HepG2 (cell line): ENCODE measurements around the gene EMILIN1. TPM values are rescaled to one million over a fixed set of nuclear protein-coding genes. Genes with fewer than 3 reads are reported as not detected.
A peak's percentile ranks its signal among the peaks of the same experiment; 100 is the strongest.

Source experiments
- ARHGAP35 ChIP-seq: sonication (generic); formaldehyde crosslinking; IDR thresholded peaks from 2 replicates; pipeline ENCODE4 v1.9.0; 2022; ENCODE audit warnings: mild to moderate bottlenecking, inconsistent platforms, moderate library complexity, missing genetic modification reagents, borderline replicate concordance
- CBX1 ChIP-seq: IDR thresholded peaks from one replicate; pipeline ENCODE4 v1.6.1; 2016; ENCODE audit warnings: antibody characterized with exemption, low read depth
- DR1 ChIP-seq: sonication (generic); formaldehyde crosslinking; IDR thresholded peaks from 2 replicates; pipeline ENCODE4 v1.8.0; 2021; ENCODE audit warnings: mild to moderate bottlenecking, missing genetic modification reagents, inconsistent platforms
- FIP1L1 ChIP-seq: fragments of 200-400 bp; formaldehyde crosslinking; IDR thresholded peaks from 2 replicates; pipeline ENCODE4 v1.6.1; 2018; ENCODE audit warnings: low read depth, mild to moderate bottlenecking, low read length, moderate library complexity, borderline replicate concordance; ENCODE audit not compliant: insufficient read depth
- GATAD1 ChIP-seq: IDR thresholded peaks from 2 replicates; pipeline ENCODE4 v1.6.1; 2016; ENCODE audit warnings: missing genetic modification reagents, missing compliant biosample characterization
- GLI4 ChIP-seq: sonication (generic); formaldehyde crosslinking; IDR thresholded peaks from 2 replicates; pipeline ENCODE4 v1.5.1; 2020; ENCODE audit warnings: missing genetic modification reagents, mild to moderate bottlenecking, moderate library complexity, borderline replicate concordance
- HCFC1 ChIP-seq: fragments of 150-350 bp; IDR thresholded peaks from 2 replicates; pipeline ENCODE4 v1.6.1; 2014; ENCODE audit warnings: low read depth, low read length
- HDAC6 ChIP-seq: fragments of 200-600 bp; sonication (generic); IDR thresholded peaks from 2 replicates; pipeline ENCODE4 v1.7.0; 2017; ENCODE audit warnings: mild to moderate bottlenecking, antibody characterized with exemption, low read length, low read depth
- HOXD1 ChIP-seq: sonication (generic); formaldehyde crosslinking; IDR thresholded peaks from 2 replicates; pipeline ENCODE4 v1.5.0; 2020; ENCODE audit warnings: missing genetic modification reagents
- KLF12 ChIP-seq: sonication (generic); formaldehyde crosslinking; IDR thresholded peaks from 2 replicates; pipeline ENCODE4 v1.4.0; 2020; ENCODE audit warnings: missing genetic modification reagents, borderline replicate concordance
- PRPF4 ChIP-seq: fragments of 200-400 bp; formaldehyde crosslinking; IDR thresholded peaks from 2 replicates; pipeline ENCODE4 v1.6.1; 2016; ENCODE audit warnings: low read length, low read depth; ENCODE audit not compliant: poor library complexity, severe bottlenecking
- REL ChIP-seq: sonication (generic); formaldehyde crosslinking; conservative IDR thresholded peaks from 2 replicates; pipeline ENCODE4 v1.8.0; 2022; ENCODE audit warnings: mild to moderate bottlenecking, missing genetic modification reagents, moderate library complexity
- SOX13 ChIP-seq, 3 experiments: fragments of 450-650 bp in 1 of 3; sonication (generic) in 1 of 3; formaldehyde crosslinking in 1 of 3; IDR thresholded peaks in 2 of 3; conservative IDR thresholded peaks in 1 of 3; 2 replicates each; pipeline versions ENCODE4 v1.5.0 to v1.6.1; 2016 to 2020; ENCODE audit warnings: antibody characterized with exemption in 1 of 3, mild to moderate bottlenecking in 1 of 3, missing compliant biosample characterization in 1 of 3, missing genetic modification reagents in 1 of 3, moderate library complexity in 1 of 3
- TARDBP ChIP-seq: sonication (generic); formaldehyde crosslinking; IDR thresholded peaks from 2 replicates; pipeline ENCODE4 v1.8.0; 2022; ENCODE audit warnings: mild to moderate bottlenecking, missing genetic modification reagents
- TOE1 ChIP-seq: sonication (generic); formaldehyde crosslinking; IDR thresholded peaks from 2 replicates; pipeline ENCODE4 v1.4.0; 2020; ENCODE audit warnings: mild to moderate bottlenecking, missing genetic modification reagents
- ZFP1 ChIP-seq: IDR thresholded peaks from 2 replicates; pipeline ENCODE4 v1.6.1; 2016
- ZFP36 ChIP-seq: fragments of 150-350 bp; IDR thresholded peaks from 2 replicates; pipeline ENCODE4 v1.6.1; 2018; ENCODE audit warnings: borderline replicate concordance, low read length, low read depth; ENCODE audit not compliant: partially characterized antibody
- ZNF101 ChIP-seq: sonication (generic); formaldehyde crosslinking; IDR thresholded peaks from 2 replicates; pipeline ENCODE4 v1.4.0; 2020; ENCODE audit warnings: mild to moderate bottlenecking, low read depth, missing genetic modification reagents, borderline replicate concordance
- ZNF160 ChIP-seq: sonication (generic); formaldehyde crosslinking; IDR thresholded peaks from 2 replicates; pipeline ENCODE4 v1.8.0; 2022; ENCODE audit warnings: mild to moderate bottlenecking, inconsistent platforms, missing genetic modification reagents
- ZNF207 ChIP-seq: fragments of 450-650 bp; IDR thresholded peaks from 2 replicates; pipeline ENCODE4 v1.6.1; 2016; ENCODE audit warnings: antibody characterized with exemption, borderline replicate concordance
- ZNF350 ChIP-seq: sonication (generic); formaldehyde crosslinking; IDR thresholded peaks from 2 replicates; pipeline ENCODE4 v1.4.0; 2020; ENCODE audit warnings: mild to moderate bottlenecking, low read depth, missing genetic modification reagents, borderline replicate concordance
- ZNF430 ChIP-seq: sonication (generic); formaldehyde crosslinking; IDR thresholded peaks from 2 replicates; pipeline ENCODE4 v1.9.0; 2021; ENCODE audit warnings: mild to moderate bottlenecking, missing genetic modification reagents
- ZNF484 ChIP-seq: sonication (generic); formaldehyde crosslinking; IDR thresholded peaks from 2 replicates; pipeline ENCODE4 v1.5.1; 2020; ENCODE audit warnings: mild to moderate bottlenecking, low read depth, missing genetic modification reagents, borderline replicate concordance
- ZNF788 ChIP-seq: sonication (generic); formaldehyde crosslinking; IDR thresholded peaks from 2 replicates; pipeline ENCODE4 v1.5.0; 2020; ENCODE audit warnings: mild to moderate bottlenecking, missing genetic modification reagents, borderline replicate concordance
- ZSCAN31 ChIP-seq: sonication (generic); formaldehyde crosslinking; IDR thresholded peaks from 2 replicates; pipeline ENCODE4 v1.5.0; 2020; ENCODE audit warnings: low read depth, mild to moderate bottlenecking, missing genetic modification reagents
- polyA plus RNA-seq, 8 experiments: library from polyadenylated mRNA; depleted of rRNA in 3 of 8; stranded (reverse) in 7 of 8; unstranded in 1 of 8; fragments of >200 nt; fragmentation: Illumina TruSeq in 4 of 8; extraction: Trizol in 4 of 8; gene quantifications; 2 replicates each; pipeline versions ENCODE4 v1.2.1 to v1.2.3, GENCODE V29; 2011 to 2016; ENCODE audit warnings: low read depth in 4 of 8, missing spikeins in 1 of 8, mixed read lengths in 1 of 8; ENCODE audit not compliant: insufficient read depth in 1 of 8
- total RNA-seq, 5 experiments: library from RNA; depleted of rRNA; stranded (reverse); fragments of >200 nt; fragmentation: Illumina TruSeq; extraction: Trizol; gene quantifications; 2 replicates each; pipeline ENCODE4 v1.2.3, GENCODE V29; 2016; ENCODE audit warnings: low read depth in 1 of 5
- TF ChIP-seq, protein P1 (sequence below): sonication (generic); formaldehyde crosslinking; IDR thresholded peaks from 2 replicates; pipeline ENCODE4 v1.8.0; 2022; ENCODE audit warnings: mild to moderate bottlenecking, missing genetic modification reagents, moderate library complexity
- TF ChIP-seq, protein P2 (sequence below): IDR thresholded peaks from 2 replicates; pipeline ENCODE4 v1.6.1; 2018; ENCODE audit warnings: missing genetic modification reagents

Gene EMILIN1
- total and polyA plus RNA-seq, 2 of the 13 experiments (the other 11 are each of a cell fraction or from before 2014, with no cell fraction given), result 8.1 to 9.7 TPM

DNA sequence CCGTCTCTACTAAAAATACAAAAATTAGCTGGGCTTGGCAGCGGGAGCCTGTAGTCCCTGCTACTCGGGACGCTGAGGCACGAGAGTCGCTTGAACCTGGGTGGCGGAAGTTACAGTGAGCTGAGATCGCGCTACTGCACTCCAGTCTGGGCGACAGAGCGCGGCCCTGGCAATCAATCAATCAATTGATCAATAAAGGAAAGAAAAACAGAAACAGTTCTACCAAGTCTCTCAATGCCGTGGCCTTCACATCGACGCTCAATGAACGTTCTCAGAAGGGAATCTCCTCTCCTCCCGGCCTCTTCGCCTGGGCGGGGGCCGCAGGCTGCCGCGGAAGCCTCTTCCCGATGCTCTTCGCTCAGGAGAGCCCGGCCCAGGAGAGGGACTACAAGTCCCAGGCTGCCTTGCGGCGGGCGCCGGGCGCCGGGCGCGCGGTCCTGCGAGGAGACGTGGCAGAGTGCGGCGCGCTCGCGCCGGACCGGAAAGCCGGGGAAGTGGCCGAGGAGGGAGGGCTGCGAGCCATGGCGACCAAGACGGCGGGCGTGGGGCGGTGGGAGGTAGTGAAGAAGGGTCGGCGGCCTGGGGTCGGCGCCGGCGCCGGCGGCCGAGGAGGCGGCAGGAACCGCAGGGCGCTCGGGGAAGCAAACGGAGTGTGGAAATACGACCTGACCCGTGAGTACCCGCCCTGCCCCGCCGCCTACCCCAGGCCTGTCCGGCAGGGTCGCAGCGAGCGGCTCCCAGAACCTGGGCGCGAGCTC lies 45.7 kb upstream of the EMILIN1 start, which contains the start of gene TMEM214 (continued):
- TF ChIP-seq, protein P1, sequence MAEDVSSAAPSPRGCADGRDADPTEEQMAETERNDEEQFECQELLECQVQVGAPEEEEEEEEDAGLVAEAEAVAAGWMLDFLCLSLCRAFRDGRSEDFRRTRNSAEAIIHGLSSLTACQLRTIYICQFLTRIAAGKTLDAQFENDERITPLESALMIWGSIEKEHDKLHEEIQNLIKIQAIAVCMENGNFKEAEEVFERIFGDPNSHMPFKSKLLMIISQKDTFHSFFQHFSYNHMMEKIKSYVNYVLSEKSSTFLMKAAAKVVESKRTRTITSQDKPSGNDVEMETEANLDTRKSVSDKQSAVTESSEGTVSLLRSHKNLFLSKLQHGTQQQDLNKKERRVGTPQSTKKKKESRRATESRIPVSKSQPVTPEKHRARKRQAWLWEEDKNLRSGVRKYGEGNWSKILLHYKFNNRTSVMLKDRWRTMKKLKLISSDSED (CRISPR knock-in tag), result no peak
- TF ChIP-seq ZNF350 (CRISPR knock-in tag) (peak; percentile 72), GATAD1 (CRISPR knock-in tag) (peak; percentile 84), ZFP36 (no peak), DR1 (CRISPR knock-in tag) (no peak; the same call in 1 of the 2 replicates), ZNF430 (CRISPR knock-in tag) (no peak; the same call in 1 of the 2 replicates), HCFC1 (peak; percentile 89), ZFP1 (CRISPR knock-in tag) (no peak), REL (CRISPR knock-in tag) (no peak), TARDBP (peak; percentile 86), PRPF4 (peak; percentile 81), ARHGAP35 (CRISPR knock-in tag) (no peak; the same call in 1 of the 2 replicates), HOXD1 (CRISPR knock-in tag) (no peak; the same call in 1 of the 2 replicates), ZNF484 (no peak), ZSCAN31 (CRISPR knock-in tag) (peak; percentile 69), FIP1L1 (no peak), SOX13 (IDR thresholded peaks at IDR 0.05) (no peak), SOX13 (CRISPR knock-in tag; conservative IDR thresholded peaks at IDR 0.05 in 1 of 2, IDR thresholded peaks at IDR 0.05 in 1 of 2) (no peak), TOE1 (peak; percentile 69; the same call in 1 of the 2 replicates), HDAC6 (no peak), CBX1 (no peak), KLF12 (CRISPR knock-in tag) (peak; percentile 87), ZNF207 (no peak), ZNF101 (CRISPR knock-in tag) (no peak), ZNF788 (peak; percentile 81; the same call in 1 of the 2 replicates), ZNF160 (CRISPR knock-in tag) (peak; percentile 90; the same call in 1 of the 2 replicates), GLI4 (CRISPR knock-in tag) (peak; percentile 90; the same call in 1 of the 2 replicates)
- TF ChIP-seq, protein P2, sequence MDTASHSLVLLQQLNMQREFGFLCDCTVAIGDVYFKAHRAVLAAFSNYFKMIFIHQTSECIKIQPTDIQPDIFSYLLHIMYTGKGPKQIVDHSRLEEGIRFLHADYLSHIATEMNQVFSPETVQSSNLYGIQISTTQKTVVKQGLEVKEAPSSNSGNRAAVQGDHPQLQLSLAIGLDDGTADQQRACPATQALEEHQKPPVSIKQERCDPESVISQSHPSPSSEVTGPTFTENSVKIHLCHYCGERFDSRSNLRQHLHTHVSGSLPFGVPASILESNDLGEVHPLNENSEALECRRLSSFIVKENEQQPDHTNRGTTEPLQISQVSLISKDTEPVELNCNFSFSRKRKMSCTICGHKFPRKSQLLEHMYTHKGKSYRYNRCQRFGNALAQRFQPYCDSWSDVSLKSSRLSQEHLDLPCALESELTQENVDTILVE (CRISPR knock-in tag), result peak; percentile 30; the same call in 1 of the 2 replicates
